Keratinocyte (primary cell): ENCODE measurements around the gene AJUBA. TPM values are rescaled to one million over a fixed set of nuclear protein-coding genes. Genes with fewer than 3 reads are reported as not detected.

Experiments used
- DNase-seq: peaks from one replicate; pipeline ENCODE4 v3.0.0-alpha.2; 2011; ENCODE audit warnings: low read depth, missing footprints, low spot score
- FAIRE-seq: peaks from 2 replicates; lab custom pipeline; 2011; peaks lifted over from hg19 to GRCh38; lab: Jason Lieb, UNC
- H2AFZ ChIP-seq: 2 replicates; pipeline ENCODE4 v1.6.0; 2012; ENCODE audit warnings: low read length, control low read depth, inconsistent platforms; ENCODE audit not compliant: control insufficient read depth
- H3K27ac ChIP-seq: 2 replicates; pipeline ENCODE4 v1.5.1; 2011; ENCODE audit warnings: low read length; ENCODE audit not compliant: control insufficient read depth, insufficient read depth
- H3K27me3 ChIP-seq: 3 replicates; pipeline ENCODE4 v1.6.0; 2011; ENCODE audit warnings: low read length; ENCODE audit not compliant: control insufficient read depth, insufficient read depth; ENCODE audit errors: extremely low read depth
- H3K36me3 ChIP-seq, 2 experiments: 2 replicates in 1 of 2; 3 replicates in 1 of 2; pipeline ENCODE4 v1.5.1; 2011; ENCODE audit warnings: low read length in 2 of 2, mild to moderate bottlenecking in 1 of 2; ENCODE audit not compliant: control insufficient read depth in 2 of 2, insufficient read depth in 2 of 2; ENCODE audit errors: extremely low read depth in 1 of 2
- H3K4me1 ChIP-seq: 3 replicates; pipeline ENCODE4 v1.5.1; 2011; ENCODE audit warnings: low read length; ENCODE audit not compliant: control insufficient read depth, insufficient read depth; ENCODE audit errors: extremely low read depth
- H3K4me2 ChIP-seq: 3 replicates; pipeline ENCODE4 v1.6.0; 2011; ENCODE audit warnings: low read depth, low read length; ENCODE audit not compliant: control insufficient read depth, insufficient read depth; ENCODE audit errors: extremely low read depth
- H3K4me3 ChIP-seq, 3 experiments: fragments of 200-600 bp in 1 of 3; sonication (generic) in 1 of 3; 2 replicates in 2 of 3; 3 replicates in 1 of 3; pipeline ENCODE4 v1.5.1; 2011 to 2016; ENCODE audit warnings: low read length in 3 of 3, mild to moderate bottlenecking in 3 of 3, control low read depth in 2 of 3, inconsistent platforms in 1 of 3, low read depth in 1 of 3, mixed read lengths in 1 of 3, mixed run types in 1 of 3, moderate library complexity in 1 of 3; ENCODE audit not compliant: control insufficient read depth in 2 of 3, insufficient read depth in 2 of 3; ENCODE audit errors: extremely low read depth in 1 of 3
- H3K79me2 ChIP-seq: 2 replicates; pipeline ENCODE4 v1.6.0; 2012; ENCODE audit warnings: low read length; ENCODE audit not compliant: control insufficient read depth, insufficient read depth
- H3K9ac ChIP-seq: 3 replicates; pipeline ENCODE4 v1.6.0; 2011; ENCODE audit warnings: low read length; ENCODE audit not compliant: control insufficient read depth, insufficient read depth; ENCODE audit errors: extremely low read depth
- H3K9me1 ChIP-seq: 3 replicates; pipeline ENCODE4 v1.6.0; 2011; ENCODE audit warnings: low read length; ENCODE audit not compliant: control insufficient read depth, insufficient read depth; ENCODE audit errors: extremely low read depth
- H3K9me3 ChIP-seq: 2 replicates; pipeline ENCODE4 v1.5.1; 2012; ENCODE audit warnings: low read depth, low read length; ENCODE audit not compliant: control insufficient read depth
- H4K20me1 ChIP-seq: 3 replicates; pipeline ENCODE4 v1.6.0; 2011; ENCODE audit warnings: low read length; ENCODE audit not compliant: control insufficient read depth, insufficient read depth; ENCODE audit errors: extremely low read depth
- EZH2 ChIP-seq: IDR thresholded peaks from one replicate; pipeline ENCODE4 v1.6.1; 2012; ENCODE audit warnings: inconsistent platforms, mild to moderate bottlenecking, low read length, moderate library complexity
- dilution Hi-C: fragments of 300-500 bp; cut with MboI; formaldehyde crosslinking; loops from one replicate; pipeline ENCODE4 v1.7.0; 2020; ENCODE audit warnings: low sequenced_read_pairs; ENCODE audit not compliant: extremely low pct_ligation_motif_present
- polyA plus RNA-seq, 5 experiments: library from polyadenylated mRNA; depleted of rRNA in 3 of 5; stranded (reverse) in 3 of 5; stranded (forward) in 1 of 5; unstranded in 1 of 5; fragments of >200 nt; gene quantifications; 1 replicate in 1 of 5; 2 replicates in 3 of 5; 3 replicates in 1 of 5; pipeline versions ENCODE4 v1.2.1 to v1.2.3, GENCODE V29; 2011 to 2012; ENCODE audit warnings: missing spikeins in 2 of 5, low read depth in 1 of 5, low replicate concordance in 1 of 5
- TF ChIP-seq, protein P1 (sequence below), 3 experiments: IDR thresholded peaks in 1 of 3; conservative IDR thresholded peaks in 1 of 3; optimal IDR thresholded peaks in 1 of 3; 2 replicates in 2 of 3; 3 replicates in 1 of 3; pipeline versions ENCODE3 to v1.5.1; 2011; ENCODE audit warnings: low read length in 3 of 3, mild to moderate bottlenecking in 3 of 3, moderate library complexity in 2 of 3, control low read depth in 1 of 3, inconsistent platforms in 1 of 3; ENCODE audit not compliant: insufficient read depth in 2 of 3; ENCODE audit errors: extremely low read depth in 1 of 3

AJUBA gene
- polyA plus RNA-seq, 1 donor (not counting 4 experiments of a cell fraction or from before 2014, with no cell fraction given) = 157 TPM

DNA sequence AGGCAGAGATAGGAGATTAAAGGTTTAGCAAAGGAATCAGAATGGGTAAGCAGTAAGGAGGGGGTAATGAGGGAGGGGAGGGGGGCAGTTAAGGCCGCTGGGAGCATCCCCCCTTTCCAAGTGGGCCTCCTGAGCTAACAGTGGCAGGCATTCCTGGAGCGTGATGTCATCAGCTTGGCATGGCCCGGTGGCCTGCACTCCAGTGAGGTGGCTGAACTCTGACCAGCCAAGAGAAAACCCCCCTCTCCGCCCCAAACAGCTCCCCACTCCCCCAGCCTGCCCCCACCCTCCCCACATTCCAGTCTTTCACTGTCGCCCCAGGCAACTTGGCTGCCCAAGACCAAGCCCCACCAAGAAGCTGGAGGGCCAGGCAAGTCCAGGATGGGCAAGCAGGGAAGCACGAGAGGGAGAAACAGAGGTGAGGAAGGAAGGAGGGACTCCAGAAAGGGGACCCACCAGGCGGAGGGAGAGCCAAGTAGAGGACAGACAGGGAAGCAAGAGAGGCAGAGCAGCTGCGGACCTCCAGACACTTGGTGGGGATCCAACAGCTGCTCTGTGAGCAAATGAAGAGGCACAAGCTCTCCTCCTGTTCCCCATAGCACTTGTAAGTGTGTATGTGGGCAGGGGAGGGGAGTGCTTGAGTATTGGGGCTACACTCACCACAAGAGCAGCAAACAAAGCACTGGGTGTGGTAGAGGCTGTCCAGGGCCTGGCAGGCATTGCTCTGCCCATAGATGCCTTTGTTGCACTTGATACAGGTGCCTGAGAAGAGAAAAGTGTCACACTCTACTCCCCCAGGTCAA is 4.5 kb downstream of the AJUBA start:
- H4K20me1 ChIP-seq = peaks cover 6% of the 10 kb centered on the region
- H3K79me2 ChIP-seq = peaks cover 52% of the 10 kb centered on the region
- no peaks in the 10 kb centered on the region for H3K9me1 ChIP-seq
- H3K9ac ChIP-seq = peak overlapping the region; percentile 92
- H3K27ac ChIP-seq = peak overlapping the region; percentile 95
- H2AFZ ChIP-seq = no peak overlapping the region
- peak overlapping the region; percentile 65 to 95 (median 80) for H3K4me3 ChIP-seq
- H3K27me3 ChIP-seq = no peaks in the 10 kb centered on the region
- peak overlapping the region; percentile 96 for H3K4me2 ChIP-seq
- no peaks in the 10 kb centered on the region for H3K9me3 ChIP-seq
- TF ChIP-seq, protein P1, sequence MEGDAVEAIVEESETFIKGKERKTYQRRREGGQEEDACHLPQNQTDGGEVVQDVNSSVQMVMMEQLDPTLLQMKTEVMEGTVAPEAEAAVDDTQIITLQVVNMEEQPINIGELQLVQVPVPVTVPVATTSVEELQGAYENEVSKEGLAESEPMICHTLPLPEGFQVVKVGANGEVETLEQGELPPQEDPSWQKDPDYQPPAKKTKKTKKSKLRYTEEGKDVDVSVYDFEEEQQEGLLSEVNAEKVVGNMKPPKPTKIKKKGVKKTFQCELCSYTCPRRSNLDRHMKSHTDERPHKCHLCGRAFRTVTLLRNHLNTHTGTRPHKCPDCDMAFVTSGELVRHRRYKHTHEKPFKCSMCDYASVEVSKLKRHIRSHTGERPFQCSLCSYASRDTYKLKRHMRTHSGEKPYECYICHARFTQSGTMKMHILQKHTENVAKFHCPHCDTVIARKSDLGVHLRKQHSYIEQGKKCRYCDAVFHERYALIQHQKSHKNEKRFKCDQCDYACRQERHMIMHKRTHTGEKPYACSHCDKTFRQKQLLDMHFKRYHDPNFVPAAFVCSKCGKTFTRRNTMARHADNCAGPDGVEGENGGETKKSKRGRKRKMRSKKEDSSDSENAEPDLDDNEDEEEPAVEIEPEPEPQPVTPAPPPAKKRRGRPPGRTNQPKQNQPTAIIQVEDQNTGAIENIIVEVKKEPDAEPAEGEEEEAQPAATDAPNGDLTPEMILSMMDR (optimal IDR thresholded peaks at IDR 0.05 in 1 of 3, IDR thresholded peaks at IDR 0.05 in 1 of 3, conservative IDR thresholded peaks at IDR 0.05 in 1 of 3; ENCODE audit: extremely low read depth in 1 of 3, insufficient read depth in 2 of 3, low read length in 3 of 3) = no peak
- TF ChIP-seq EZH2 = no peak
- peak; percentile 85 for DNase-seq
- H3K36me3 ChIP-seq = peaks cover 31 to 60% of the 10 kb centered on the region in 2 experiments
- FAIRE-seq = no peak
- H3K4me1 ChIP-seq = peaks cover 55% of the 10 kb centered on the region
- dilution Hi-C loops = no loop called here

DNA sequence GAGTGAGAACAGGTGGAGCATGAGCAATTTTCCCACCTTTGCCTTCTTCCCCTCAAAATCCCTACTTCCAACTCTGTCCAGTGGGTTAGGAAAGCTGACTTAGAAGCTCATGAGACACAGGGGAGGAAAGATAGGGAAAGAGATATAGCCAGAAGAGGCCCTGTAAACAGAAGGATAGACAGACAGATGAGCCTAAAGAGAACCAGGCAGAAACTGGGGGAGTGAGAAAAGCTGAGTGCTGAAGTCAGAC is 5.0 kb downstream of the AJUBA start:
- Histone ChIP-seq H3K4me3 (peak overlapping the region in 2 of 3 experiments; percentile 1 to 31), H2AFZ (no peak overlapping the region), H4K20me1 (peaks cover 10% of the 10 kb centered on the region), H3K79me2 (peaks cover 48% of the 10 kb centered on the region), H3K27ac (peak overlapping the region; percentile 95), H3K9me3 (no peaks in the 10 kb centered on the region), H3K4me1 (peaks cover 54% of the 10 kb centered on the region), H3K9me1 (no peaks in the 10 kb centered on the region), H3K9ac (peak overlapping the region; percentile 57), H3K27me3 (no peaks in the 10 kb centered on the region), H3K36me3 (peaks cover 36 to 65% of the 10 kb centered on the region in 2 experiments), H3K4me2 (peak overlapping the region; percentile 65)
- dilution Hi-C loops = no loop called here
- TF ChIP-seq, protein P1 (optimal IDR thresholded peaks at IDR 0.05 in 1 of 3, IDR thresholded peaks at IDR 0.05 in 1 of 3, conservative IDR thresholded peaks at IDR 0.05 in 1 of 3; ENCODE audit: extremely low read depth in 1 of 3, insufficient read depth in 2 of 3, low read length in 3 of 3) = no peak
- TF ChIP-seq EZH2 = no peak
- DNase-seq = no peak
- FAIRE-seq = no peak
